GM12875 (cell line): ENCODE measurements around the gene CEP78.

ENCODE experiments used
- H3K4me3 ChIP-seq: one replicate; pipeline ENCODE4 v1.5.1; 2011; ENCODE audit warnings: low read depth, low read length, control low read depth
- TF ChIP-seq, protein P1 (sequence below): IDR thresholded peaks from 2 replicates; pipeline ENCODE4 v1.5.1; 2011; ENCODE audit warnings: low read depth, mild to moderate bottlenecking, control low read depth, inconsistent platforms, low read length, moderate library complexity, borderline replicate concordance; ENCODE audit not compliant: insufficient read depth

CEP78 gene

DNA sequence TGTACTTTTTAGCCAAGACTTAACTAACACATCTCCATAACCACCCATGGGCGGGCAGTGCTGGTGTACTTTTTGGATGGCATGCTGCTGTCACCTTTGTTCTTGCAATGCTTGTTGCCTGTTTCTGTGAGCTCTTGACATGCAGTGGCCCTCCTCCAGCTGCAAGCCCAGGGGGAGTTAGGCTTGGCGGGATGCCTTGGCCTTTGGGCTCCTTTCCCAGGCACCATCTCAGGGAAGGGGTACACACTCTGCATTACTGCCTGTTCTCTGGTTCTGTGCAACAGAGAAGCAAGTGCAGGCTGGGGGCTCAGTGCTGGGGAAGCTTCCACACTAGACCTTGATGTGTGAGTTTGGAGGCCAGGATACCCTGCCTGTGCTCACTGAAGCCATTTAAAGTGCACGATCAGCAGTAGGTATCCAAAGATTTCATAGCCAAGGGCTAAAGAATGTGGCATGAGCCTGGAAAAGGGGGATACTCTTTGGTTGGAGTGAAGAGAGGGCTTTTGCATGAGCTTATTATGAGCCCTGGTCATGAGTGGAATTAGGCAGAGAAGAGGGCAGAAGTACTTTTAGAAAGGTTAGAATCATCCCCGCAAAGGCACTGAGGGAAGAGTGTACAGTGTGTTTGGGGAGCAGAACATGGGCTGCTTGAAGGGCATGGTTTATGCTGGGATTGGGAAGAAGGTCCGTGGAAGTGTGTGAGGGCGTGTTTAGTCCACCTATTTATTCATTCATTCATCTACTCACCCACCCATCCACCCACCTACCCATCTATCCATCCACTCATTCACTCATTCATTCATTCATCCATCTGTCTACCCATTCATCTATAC lies 83.5 kb downstream of the CEP78 start:
- no peak overlapping the region for H3K4me3 ChIP-seq
- TF ChIP-seq, protein P1, sequence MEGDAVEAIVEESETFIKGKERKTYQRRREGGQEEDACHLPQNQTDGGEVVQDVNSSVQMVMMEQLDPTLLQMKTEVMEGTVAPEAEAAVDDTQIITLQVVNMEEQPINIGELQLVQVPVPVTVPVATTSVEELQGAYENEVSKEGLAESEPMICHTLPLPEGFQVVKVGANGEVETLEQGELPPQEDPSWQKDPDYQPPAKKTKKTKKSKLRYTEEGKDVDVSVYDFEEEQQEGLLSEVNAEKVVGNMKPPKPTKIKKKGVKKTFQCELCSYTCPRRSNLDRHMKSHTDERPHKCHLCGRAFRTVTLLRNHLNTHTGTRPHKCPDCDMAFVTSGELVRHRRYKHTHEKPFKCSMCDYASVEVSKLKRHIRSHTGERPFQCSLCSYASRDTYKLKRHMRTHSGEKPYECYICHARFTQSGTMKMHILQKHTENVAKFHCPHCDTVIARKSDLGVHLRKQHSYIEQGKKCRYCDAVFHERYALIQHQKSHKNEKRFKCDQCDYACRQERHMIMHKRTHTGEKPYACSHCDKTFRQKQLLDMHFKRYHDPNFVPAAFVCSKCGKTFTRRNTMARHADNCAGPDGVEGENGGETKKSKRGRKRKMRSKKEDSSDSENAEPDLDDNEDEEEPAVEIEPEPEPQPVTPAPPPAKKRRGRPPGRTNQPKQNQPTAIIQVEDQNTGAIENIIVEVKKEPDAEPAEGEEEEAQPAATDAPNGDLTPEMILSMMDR, result no peak

DNA sequence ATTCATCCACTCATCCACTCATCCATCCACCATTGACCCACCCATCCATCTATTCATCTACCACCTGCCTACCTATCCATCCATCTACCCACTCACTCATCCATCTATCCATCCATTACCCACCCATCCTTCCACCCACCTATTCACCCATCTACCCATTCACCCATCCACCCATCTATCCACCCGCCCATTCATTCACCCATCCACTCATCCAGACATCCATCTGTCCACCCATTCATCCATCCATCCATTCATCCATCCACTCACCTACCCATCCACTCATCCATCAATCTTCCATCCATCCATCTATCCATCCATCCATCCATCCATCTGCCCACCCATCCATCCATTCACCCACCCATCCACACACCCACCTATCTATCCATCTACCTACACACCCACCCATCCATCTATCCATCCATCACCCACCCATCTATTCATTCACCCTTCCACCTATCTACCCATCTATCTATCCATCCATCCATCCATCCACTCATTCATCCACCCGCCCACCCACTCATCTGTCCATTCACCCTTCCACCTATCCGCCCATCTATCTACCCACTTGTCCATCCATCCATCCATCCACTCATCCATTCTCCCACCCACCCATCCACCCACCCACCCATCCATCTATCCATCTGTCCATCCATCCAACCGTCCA lies 84.3 kb downstream of the CEP78 start:
- no peak overlapping the region for H3K4me3 ChIP-seq
- TF ChIP-seq, protein P1, result no peak

DNA sequence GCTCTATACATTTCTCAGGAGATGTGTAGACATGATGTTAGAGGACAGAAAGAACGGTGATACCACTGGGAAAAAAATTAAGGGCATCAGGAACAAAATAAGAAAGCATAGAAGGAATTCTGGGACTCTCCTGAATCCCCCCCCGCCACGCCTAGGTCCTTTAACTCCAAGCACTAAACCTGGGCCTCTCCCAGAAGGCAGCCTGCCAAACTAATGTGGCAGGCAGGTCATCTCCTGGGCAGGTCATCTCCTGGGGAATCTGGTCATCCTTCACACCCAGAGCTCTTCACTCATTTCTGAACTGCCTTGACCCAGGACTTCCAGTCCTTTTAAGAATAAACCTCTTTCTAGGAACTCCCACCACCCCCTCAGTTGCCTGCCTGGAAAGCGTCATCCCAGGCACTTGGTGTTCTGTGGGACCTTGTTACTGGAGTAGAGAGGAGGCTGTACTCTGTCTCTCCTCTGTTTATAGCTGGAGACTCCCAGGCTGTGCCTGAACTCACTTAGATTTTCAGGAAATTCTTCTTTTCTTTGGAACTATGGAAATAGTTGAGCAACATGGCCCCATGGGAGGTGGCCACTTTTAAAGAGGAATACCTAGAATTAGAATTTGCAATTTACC lies 85.1 kb downstream of the CEP78 start:
- no peak overlapping the region for H3K4me3 ChIP-seq
- TF ChIP-seq, protein P1, result no peak

DNA sequence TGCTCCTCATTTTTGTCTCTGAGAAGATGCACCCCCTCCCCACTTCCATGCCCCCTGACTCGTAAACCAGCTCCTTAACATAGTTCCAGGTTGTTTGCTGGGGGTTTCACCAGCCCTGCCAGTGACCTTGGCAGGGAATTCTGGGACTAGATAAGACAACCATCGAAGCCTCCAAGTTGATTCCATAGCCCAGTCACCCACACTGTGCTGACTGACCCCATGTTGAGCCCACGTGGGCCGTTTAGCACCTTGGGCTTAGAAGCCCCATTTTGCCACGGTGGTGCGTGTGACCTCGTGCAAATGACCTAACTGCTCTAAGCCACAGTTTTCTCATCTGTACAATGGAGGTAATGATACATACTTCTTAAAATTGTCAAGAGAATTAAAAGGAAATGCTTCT lies 85.6 kb downstream of the CEP78 start:
- TF ChIP-seq, protein P1, result no peak
- no peak overlapping the region for H3K4me3 ChIP-seq

DNA sequence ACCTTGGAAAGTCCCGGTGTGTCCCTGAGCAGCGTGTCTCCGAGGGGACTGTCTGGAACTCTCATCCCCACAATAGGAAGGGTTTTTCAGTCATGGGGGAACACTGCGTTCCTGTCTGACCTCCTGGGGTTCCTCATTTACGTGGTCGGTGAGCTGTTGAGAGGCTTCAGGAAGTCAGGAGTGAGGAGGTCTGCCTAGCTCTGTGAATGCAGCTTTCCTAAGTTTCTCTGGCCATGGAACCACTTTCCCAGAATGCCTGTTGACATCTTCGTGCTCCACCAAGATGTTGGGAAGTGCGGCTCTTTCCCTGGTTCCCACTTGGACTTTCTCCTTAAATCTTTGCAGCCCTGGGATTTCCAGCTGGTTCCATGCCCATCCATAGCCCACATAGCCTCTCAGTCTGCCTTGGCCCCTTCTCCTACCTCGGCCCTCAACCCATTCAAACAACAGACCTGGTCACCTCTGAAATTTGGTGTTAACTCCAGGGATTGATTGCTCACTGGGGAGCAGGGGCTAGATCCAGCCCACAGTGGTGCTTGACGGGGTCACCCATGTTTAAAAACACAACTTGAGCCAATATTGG lies 88.3 kb downstream of the CEP78 start:
- TF ChIP-seq, protein P1, result no peak
- no peak overlapping the region for H3K4me3 ChIP-seq

DNA sequence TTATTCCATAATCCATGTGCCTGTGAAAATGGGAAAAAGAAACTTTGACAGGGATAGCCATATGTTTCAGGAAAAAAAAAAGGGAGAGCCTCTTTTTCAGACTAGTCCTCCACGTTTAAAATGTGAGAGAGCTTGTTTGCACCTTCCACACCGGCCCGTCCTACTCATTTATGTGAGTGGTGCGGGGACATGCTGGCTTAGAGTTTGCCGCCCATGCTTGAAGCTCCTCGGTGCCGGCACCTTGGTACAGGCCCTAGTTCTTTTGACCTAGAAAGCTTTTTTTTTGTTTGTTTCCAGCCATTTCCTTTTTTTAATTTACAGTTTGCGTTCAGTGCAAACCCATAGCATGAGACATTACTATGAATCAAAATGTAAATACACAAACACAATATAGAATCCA lies 88.8 kb downstream of the CEP78 start:
- H3K4me3 ChIP-seq, result no peak overlapping the region
- TF ChIP-seq, protein P1, result no peak
